IPS-NIHi7 (cell line): Measurements from ENCODE around the gene PSMD10.

ENCODE experiments used
- DNase-seq: peaks from one replicate; pipeline ENCODE4 v3.0.0; 2012; ENCODE audit warnings: mixed read lengths; ENCODE audit errors: extremely low spot score

Gene PSMD10, protein sequence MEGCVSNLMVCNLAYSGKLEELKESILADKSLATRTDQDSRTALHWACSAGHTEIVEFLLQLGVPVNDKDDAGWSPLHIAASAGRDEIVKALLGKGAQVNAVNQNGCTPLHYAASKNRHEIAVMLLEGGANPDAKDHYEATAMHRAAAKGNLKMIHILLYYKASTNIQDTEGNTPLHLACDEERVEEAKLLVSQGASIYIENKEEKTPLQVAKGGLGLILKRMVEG

DNA sequence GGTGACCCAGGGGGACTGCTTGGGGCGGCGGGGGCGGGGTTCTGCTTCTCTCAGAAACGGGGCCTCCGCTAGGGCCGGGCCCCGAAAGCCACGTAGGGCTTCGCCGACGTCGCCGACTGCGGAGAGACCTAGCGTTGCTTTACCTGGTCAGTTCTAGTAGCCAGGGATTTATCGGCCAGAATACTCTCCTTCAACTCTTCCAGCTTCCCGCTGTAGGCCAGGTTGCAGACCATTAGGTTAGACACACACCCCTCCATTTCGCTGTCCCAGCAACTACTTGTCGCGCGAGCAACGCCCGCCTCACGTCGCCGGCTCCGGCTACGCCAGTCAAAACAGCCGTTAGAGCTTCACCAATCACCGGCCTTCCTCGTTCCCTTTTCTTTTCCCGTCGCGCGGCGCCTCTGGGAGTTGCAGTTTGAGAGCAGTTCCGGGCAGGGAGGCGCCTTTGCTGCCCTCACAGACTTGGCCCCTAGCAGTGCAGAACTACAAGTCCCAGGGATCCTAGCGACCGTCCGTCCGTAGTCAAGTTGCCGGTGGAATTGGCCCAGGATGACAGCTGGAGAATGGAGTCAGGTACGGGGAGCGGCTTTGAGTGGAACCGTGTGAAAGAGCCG lies at the start of gene PSMD10, which contains the start of gene ATG4A:
Gene PSMD10, minus strand, starts transcription at position 279 of the 614 bp plus-strand sequence. Its CDS starts 22 bp downstream, at position 257.
Gene ATG4A, plus strand, starts transcription at position 515 of the 614 bp plus-strand sequence. Its CDS starts 49 bp downstream, at position 564.
- DNase-seq, result peak; percentile 95

DNA sequence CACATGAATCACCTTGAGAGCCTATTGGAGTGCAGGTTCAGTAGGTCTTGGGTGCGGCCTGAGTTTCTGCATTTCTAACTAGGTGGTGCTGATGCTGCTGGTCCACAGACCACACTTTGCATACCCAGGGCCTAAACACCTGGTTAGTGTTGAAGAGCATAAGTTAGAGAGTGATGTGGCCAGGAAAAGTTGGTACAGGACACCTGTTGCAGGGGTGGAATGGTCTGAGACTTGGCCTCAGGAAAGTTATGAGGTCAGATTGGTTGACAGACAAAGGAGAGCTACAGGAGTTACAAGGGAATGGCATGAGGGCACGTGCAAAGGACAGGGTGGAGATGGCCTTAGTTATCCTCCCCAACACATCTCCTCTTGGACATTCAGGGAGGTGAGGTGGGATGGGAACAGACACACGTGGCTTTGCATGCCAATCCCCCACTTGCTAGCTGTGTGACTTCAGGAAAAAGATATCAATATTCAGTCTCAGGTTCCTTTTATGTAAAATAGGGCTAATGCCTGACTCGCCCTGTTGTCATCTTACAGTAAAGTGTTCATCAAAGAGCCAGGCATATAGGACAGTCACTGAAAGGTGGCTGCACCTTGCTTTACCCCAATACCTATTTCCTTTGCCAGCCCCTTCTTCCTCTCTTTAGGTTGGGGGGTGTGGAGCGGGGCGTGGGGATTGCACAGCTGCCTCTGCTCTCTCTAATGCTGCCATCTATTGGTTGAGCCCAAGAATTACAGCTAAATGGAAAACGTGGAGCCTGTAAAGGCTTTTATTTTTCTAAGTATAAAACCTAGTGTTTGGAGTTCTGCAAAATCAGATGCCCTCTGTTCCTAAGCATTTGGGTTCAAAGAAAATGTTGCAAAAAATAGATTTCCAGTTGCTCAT lies 47.7 kb upstream of the PSMD10 start:
- peak; percentile 69 for DNase-seq

DNA sequence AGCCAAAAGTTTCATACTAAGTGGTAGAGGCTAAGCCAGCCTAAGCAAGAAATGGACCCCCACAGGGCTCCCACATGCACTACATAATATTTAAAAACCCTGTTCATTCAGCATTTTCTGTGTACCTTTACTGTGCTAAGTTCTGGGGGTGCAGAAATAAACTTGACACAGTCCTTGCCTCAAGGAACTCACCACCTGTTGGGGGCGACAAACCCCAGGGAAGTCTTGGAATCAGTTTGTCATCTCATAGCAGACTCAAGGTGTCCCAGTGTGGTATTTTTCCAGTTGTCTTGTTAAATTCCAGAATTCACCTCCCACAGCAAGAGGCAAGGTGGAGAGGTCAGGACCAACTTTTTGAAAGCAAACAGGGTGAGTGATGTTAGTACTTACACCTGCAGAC lies 43.4 kb upstream of the PSMD10 start:
- DNase-seq, result peak; percentile 34

DNA sequence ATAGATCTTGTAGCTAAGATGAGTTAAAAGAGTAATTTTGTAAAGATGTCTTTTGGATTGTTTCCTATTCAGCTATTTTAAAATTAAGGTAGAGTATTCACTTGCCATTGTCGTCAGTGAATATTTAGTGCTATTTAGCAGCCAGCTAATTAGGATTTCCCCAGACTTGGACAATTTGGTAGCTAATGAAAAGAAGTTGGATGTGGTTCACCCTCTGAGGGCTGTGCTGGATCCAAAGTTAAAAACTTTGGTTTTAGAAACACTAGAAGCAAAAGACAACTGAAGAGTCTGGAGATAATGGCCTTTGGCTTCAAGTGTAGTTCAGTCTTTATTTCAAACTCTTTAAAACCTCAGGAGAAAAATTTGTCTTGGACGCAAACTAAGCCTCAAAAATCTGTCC lies 41.5 kb upstream of the PSMD10 start:
- DNase-seq, result no peak

DNA sequence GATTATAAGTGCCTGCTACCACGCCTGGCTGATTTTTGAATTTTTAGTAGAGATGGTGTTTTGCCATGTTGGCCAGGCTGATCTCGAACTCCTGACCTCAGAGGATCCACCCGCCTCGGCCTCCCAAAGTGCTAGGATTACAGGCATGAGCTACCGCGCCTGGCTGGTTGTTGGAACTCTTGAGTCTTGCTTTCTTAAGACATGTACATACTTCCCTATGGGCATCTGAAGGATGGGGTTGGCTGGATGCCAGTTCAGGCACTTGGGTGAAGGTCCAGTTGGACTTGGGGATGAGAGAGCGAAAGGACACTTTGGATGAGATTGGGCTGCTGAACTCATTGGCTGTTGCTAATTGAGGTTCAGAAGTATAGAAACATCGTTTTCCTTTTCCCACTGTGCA lies 40.7 kb upstream of the PSMD10 start:
- no peak for DNase-seq

DNA sequence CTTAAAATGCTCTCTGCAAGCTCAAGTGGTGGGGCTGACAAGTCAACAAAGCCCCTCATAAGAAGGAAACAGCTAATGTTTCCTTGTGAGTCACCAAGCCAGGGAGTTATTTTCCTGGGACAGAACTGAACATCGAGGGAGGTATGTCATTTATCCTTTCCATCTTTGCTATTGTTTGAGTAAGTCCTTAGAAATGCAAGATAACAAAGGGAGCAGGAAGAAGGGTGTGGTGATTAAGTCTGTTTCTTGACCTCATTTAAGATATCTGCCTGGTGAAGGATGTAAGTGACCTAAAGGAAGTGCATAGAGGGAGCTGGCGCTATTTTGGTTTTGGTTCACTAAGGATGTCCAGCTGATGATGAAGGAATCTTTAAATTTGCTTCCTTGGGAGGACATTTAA lies 40.1 kb upstream of the PSMD10 start:
- DNase-seq, result no peak

DNA sequence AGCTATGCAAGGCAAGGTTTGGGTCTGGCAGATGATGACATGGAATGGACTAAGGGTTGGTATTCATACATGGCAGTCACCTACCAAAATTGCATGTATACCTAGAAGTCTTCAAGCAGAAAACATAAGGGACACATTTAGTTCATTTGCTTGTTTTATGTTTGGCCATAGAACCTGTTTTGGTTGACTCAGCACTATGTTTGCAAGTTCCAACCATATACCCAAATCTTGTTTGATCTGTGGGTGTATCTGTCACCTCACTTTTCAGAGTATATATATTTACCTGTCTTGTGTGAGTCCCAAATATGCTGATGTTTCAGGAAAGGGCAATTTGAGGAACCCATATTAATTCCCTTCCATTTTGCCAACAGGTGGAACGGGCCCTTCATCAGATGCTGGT lies 39.5 kb upstream of the PSMD10 start:
- no peak for DNase-seq

DNA sequence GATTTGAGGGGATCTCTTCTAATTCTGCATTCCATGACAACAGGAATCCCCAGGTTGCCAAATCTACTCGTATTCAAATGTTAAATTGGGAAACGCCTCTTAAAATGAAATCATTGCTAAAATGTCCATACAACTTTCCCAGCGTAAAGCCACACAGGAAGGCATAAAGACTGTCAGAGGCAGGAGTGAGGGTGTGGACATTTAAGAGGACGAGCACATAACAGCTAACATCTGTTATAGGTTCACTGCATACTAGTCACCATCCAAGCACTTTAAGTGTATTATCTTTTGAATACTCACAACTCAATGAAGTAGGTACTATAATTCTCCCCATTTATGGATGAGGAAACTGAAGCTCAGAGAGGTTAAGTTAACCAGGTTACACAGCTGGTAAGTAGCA lies 35.8 kb upstream of the PSMD10 start:
- DNase-seq, result no peak

DNA sequence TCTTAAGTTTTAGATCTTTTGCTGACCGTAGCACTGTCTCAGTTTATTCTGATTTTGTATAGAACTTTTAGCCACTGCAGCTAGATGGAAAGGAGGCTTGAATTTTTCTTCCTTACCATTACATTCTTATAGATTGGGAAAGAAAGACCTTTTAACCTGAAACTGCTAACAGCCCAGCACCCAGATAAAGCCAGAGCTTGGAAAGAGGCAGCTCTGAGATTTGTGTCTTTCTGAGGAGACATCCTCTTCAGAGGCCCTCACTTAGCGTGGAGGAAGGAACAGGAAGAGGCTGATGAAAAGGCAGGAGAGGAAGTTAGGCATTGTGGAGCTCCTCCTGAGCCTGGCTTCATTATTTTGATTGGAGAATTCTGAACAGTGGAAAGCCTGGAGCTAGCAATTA lies 35.3 kb upstream of the PSMD10 start:
- no peak for DNase-seq

DNA sequence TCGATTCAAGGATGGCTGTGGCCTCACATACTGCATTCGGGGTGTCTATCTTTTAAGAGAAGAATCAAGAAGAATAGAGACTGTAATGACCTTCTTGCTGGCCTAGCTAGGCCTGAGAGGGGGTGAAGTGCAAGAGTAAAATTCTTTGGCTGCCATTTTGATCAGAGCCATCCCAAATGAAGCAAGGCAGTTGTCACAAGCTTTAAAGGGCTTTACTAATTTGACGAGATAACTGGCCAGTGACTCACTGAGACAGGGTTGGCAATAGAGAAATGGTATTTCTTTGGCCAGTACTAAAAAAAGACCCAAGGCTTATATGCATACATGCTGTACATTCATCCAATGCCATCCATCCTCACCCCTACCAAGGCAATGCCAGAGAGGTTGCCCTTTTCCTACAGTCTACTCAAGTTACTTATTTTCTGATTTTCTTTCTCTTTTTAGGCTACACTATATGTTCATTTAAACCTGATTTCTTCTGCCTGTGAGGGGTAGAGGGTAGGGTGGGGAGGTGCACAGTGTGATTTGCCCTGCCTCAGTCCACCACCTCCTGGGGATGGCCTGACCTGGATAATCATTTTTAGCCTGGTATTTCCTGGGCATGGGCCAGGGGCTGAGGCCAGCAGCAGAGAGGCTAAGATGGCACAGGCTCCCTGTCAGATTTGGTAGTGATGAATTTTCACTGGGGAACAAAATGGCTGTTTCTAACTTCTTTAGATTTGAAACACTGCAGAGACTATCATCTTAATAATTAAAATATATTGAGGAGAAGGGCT lies 32.4 kb upstream of the PSMD10 start:
- DNase-seq, result no peak

DNA sequence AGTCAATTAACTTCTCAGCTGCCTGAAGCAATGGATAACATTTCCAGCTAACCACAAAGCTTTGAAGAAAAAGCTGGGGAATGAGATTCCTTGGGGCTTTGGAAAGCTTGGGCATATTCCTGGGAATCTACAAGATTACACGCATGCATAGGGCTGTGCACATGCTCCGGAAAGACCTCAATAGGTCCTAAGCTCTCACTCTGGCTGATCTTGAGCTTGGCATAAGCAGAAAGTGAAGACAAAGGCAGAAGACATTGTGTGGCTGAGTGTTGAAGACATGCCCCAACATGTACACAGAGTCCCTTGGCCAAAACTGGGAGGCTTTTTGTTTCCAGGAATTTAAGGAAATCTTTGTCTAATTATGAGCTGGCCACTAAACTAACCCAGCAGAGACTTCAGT lies 31.4 kb upstream of the PSMD10 start:
- DNase-seq, result no peak

DNA sequence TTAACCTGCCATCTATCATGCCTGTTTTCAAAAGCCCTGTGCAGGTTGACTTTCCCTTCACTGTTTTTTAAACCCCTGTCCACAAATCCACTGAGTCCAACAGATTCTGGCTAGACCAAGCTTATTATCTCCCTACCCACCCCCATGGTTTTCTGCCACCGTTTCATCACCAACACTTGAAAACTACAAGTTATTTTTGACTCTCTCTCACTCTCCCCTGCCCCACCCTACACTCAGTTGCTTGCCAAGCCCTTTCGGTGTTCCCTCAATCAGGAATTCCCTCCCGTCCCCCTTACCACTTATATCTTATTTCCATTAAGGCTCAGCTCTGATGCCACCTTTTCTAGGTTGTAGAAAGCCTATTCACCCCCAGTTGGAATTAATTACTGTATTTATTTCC lies 29.9 kb upstream of the PSMD10 start:
- no peak for DNase-seq

DNA sequence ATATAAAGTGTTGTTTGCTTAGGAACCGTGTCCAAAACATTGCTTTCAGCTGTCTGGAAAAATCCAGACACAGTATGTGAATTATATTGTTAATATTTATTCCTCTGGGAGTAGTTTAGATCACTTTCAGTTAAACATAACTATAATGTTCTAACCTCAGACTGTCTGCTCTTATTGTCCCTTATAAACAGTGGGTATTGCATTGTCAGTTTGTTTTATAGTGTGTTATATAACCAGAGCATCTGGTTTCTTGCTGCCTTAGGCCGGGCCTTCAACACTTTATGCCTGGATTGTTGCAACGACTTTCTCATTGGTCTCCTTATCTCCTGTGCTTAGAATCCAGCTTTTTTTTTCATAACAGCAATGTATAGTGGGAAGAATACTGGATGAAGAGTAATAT lies 26.6 kb upstream of the PSMD10 start:
- no peak for DNase-seq

DNA sequence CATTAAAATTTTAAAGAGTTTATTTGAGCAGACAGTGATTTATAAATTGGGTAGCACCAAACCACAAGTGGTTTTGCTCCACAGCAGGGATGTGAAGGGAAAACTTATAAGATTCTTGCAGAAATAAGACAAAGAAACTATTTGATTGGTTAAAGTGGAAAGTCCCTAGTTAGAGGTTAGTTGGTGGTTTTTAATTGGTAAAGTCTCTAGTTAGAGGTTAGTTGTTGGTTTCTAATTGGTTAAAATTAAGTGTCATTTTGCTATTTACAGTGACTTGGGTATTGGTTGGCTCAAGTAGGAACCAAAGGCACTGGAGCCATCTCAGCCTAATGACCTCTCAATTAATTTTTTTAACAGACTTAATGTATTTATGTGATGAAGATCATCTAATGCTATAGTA lies 23.2 kb upstream of the PSMD10 start:
- DNase-seq, result no peak

DNA sequence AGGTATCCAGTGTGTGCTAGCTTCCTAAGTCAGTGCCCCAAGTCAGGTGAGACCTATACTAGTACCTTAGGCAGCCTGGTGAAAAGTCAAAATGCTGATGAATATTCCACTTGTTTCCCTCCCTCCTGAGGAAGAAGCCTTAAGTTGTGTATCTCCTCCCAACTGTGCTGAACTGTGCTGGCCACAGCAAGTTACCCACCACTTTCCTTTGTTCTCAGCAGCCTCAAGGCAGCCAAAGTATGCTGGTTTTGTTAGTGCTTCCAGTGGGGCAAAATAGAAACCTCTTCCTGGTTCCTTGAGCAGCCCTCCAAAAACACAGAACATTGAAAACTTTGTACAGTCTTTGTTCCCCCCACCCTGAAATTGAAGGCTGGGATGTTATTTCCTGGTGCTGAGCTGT lies 14.1 kb upstream of the PSMD10 start:
- no peak for DNase-seq

DNA sequence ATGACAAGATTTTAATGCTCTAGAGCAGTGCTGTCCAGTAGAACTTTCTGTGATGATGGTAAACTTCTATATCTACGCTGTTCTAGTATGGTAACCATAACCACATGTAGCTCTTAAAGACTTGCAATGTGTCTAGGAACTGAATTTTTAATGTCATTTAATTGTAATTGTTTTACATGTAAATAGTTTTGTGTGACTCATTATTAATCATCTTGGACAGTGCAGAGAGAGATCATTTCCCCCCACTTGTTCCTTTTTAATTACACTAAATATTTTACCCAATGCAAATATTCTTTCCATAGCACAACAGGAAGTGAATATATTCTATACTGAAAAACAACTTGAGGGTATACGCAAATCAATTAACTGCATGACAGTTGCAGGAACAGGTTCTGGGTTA lies 6.0 kb upstream of the PSMD10 start:
- DNase-seq, result no peak

DNA sequence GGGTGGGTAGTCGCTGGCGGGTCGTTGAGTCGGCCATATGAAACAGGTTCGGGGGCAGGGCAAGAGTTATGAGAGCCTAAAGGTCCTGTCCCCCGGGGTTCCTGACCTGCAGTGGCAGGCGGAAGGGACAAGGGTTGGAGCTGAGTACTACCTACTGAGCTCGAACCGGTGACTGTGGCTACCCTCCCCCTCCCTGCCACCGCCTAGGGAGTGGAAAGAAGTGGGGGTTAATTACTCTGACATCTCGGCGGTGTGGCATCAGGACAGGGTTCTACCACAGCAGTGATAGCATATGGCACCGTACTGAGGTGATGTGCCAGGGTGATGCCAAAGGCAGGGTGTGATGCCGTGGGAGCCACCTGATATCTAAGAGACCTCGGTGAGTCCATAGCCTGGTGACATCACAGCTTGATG lies 543 bp upstream of the PSMD10 start:
- peak; percentile 21 for DNase-seq

DNA sequence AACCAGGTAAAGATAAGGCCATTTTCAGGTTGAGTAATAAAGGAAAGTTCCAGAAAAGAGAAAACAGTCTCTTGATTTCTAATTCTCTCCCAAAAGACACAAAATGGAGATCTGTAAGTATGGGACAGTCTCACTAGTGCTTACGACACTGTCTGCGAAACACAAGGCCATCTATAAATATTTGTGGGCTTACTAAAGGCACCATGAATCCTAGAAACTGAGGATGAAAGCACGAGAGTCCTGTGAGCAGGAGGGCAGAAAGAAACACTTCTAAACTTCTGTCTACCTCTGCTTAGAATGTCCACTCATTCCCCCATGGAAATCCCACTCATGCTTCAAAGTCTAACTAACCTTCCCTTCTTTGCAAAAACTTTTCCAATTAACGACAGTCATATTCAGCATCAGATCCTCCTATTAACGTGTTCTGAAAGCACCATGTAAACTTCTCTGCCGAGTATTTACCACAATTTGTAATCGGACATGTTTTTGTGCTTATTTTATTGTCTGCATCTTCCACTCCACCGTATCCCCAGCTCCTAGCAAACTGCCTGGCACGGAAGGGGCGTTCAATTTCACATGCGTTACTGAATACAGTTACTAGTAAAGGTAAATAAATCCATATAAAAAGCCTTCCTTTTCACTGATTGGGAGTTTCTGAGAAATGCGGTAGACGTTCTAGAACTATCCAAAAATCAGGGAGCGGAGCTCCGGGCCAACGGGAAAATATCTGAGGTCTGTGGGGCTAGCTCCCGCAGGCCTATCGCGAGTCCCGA lies 665 bp downstream of the PSMD10 start:
- DNase-seq, result no peak

DNA sequence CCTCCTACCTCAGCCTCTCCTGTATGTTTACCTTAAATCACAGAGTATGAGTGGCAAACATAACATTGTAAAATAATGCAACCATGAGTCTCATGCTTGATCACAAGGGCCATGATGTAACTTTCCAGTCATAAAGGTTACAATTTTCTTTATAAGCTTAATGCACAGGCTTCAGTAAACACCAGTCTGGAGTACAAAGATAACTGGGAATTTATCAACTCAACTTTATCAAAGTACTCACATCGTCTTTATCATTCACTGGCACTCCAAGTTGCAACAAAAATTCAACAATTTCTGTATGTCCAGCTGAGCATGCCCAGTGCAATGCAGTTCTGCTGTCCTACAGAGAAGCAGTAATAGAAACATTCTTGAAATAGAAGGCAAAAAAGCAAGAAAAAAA lies 2.8 kb downstream of the PSMD10 start:
- DNase-seq, result no peak

DNA sequence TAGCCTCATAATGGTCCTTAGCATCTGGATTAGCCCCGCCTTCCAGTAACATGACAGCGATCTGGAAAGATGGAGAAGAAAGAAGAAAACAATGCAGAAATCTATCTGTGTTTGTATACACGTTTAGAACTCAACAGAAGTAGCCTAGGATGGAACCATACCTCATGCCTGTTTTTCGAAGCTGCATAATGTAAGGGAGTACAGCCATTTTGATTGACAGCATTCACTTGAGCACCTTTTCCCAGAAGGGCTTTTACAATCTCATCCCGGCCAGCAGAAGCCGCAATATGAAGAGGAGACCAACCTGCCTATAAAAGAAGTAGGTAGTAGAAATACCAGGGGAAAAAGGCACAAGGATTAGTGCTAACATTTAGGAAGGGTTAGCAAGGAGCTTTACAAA lies 3.5 kb downstream of the PSMD10 start:
- no peak for DNase-seq

DNA sequence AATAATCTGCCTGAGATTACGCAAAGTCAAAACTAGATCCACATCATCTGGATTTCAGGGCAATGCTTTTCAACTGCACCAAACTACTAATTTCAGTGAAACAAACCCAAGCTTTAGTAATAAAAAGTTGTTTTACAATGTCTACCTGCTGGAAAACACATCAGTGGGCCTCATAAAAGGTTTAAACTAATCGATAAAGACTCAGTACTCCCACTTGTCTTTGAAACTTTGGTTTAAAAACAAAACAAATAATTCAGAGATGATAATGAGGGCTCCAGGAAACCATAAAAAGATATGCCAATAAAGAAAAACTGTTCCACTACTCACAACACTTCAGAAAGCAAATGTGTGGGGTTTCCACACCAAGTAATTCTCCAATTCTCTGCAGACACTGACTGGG lies 10.2 kb downstream of the PSMD10 start:
- no peak for DNase-seq
